ENCODE measurements around the gene FBN2. TPM values are rescaled to one million over a fixed set of nuclear protein-coding genes. Genes with fewer than 3 reads are reported as not detected.
"Not testable (repeated sequence)": the region's sequence is repeated elsewhere in the genome, so short reads cannot be mapped to it uniquely, and the experiment has no call there.

FBN2 gene
- polyA plus RNA-seq, 3 donors, result 90.7 to 112 (median 91.5) TPM

DNA sequence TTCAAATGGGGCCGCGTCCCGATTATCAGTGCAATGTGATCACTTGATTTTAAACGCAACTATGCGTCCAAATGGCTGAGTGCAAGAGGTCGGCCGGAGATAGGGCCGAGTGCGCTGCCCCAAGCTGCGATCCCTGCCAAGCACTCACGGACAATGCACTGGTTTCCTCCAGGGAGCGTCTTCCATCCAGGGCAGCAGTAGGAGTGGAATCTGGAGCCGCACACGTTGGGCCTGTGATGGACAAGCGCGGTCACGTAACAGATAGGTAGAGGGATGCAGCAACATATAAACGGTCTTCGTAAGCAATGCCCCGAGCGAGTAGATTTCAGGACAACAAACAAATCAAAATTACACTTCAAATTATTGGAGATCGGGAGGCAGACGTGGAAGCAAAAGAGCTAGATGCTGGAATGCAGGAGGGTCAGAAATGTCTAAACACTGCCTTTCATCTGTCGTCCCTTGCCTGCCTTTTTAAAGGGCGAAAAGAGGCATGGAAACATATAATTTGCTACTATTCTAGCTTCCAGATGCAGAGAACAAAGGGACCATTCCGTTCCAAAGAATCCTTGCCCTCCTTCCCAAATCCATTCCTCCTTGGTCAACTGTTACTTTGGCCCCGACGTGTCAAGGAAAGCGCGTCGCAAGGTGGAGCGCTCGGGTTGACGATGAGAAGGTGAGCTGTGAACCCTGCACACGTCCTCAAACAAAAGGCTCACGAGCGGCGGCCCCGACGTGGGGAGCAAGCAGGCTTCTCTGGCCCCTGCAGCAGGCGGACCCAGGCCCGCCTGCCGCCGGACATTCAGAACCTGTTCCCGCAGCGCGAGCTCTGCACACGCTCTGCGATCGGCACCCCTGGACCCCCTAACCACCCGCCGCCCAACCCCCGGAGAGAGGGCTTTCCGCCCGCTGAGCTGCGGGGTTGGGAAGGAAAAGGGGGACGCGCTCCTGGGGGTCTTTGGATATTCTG, 1.5 kb downstream of the FBN2 start:
- DNase-seq (ENCODE audit: low read depth in 3 of 3, low spot score in 2 of 3), result peak in 1 of 3 donors; percentile 30

DNA sequence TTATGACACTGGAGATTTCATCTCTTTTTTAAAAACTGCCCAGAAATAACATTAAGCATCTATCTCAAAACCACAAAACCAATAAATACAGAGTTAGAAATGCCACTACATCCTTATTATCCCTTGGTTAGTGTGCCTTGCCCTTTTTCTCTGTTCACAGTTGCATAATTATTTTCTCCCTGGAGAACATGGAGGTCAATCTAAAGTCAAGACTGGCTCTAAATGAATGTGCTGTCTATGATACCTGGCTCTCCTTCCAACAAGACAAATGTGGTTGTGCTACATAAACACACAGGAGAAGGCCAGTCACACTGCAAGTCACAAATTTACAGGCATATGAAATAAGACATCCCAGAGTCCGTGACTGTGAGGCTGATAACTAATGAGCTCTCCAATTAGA, 2.8 kb downstream of the FBN2 start:
- DNase-seq (ENCODE audit: low read depth in 3 of 3, low spot score in 2 of 3), result no peak

DNA sequence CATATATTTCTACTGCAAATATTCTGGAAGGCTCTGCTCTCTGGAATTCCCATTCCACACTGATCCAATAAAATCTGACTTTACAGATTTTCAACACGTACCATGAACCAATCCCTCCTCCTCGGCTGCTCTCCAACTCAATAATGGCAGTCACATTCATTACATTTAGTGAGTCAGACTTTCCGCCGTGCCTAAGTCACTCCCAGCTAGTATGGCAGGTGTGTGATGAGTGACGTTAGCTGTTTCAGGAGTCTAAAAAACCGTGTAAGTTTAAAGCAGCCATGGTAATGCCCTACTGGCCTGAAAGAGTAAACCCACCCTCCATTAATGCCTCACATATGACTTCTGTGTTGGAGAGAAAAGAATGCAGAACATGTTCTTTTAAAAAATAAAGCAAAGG, 3.3 kb downstream of the FBN2 start:
- DNase-seq (ENCODE audit: low read depth in 3 of 3, low spot score in 2 of 3), result no peak

DNA sequence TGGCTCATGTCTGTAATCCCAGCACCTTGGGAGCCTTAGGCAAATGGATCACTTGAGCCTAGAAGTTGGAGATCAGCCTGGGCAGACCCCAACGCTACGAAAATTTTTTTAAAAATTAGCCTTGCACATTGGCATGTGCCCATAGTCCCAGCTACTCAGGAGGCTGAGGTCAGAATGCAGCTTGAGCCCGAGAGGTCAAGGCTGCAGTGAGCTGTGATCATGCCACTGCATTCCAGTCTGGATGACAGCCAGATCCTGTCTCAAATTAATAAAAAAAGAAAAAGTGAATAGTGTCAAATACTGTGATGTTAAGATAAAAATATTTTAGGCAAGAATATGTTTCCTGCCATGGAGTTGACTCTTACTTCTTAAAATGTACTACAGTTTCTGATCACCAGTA, 5.3 kb downstream of the FBN2 start:
- DNase-seq (ENCODE audit: low read depth in 3 of 3, low spot score in 2 of 3), result no peak

DNA sequence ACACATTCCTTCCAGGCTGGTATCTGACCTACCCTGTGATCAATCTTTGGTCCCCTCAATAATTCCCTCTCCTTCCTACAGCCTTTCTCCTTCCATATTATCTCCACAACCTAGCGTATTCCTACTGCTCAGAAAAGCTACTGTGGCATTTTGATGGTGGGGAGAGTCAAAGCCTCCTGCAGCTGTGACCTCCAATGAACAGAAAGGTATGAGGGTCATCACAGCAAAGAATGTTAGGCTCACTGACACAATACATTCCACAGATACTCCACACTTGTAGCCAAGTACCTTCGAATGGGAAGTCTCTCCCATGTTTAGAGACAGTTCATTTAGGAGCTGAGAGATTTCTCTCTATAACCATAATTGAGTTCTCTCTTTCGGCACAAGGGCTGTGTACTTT, 5.9 kb downstream of the FBN2 start:
- no peak for DNase-seq (ENCODE audit: low read depth in 3 of 3, low spot score in 2 of 3)

DNA sequence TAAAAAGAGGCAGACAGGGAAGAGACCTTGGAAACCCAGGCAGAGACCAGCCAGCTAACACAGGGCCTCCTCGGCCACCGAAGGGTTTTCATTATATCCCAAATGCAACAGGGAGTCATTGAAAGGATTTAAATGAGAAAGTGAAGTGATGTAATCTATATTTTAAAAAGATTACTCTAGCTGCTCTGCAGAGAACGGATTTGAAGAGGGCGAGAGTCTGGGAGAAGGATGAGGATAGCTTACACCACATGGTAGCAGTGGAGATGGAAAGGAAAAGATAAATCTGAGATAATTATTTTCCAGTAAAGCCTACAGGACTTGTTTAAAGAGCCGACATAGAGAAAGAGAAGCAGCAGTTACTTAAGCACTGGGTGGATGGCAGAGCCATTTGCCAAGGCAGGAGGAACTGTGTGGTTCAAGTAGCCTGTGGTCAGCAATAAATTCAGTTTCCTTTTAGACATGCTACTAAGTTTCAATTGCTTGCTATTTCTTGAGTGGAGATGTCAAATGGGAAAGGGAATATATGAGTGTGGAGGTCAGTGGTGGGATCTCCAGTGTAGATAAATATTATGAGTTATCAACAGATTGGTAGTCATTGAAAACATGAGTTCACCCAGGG, 9.3 kb downstream of the FBN2 start:
- no peak for DNase-seq (ENCODE audit: low read depth in 3 of 3, low spot score in 2 of 3)

DNA sequence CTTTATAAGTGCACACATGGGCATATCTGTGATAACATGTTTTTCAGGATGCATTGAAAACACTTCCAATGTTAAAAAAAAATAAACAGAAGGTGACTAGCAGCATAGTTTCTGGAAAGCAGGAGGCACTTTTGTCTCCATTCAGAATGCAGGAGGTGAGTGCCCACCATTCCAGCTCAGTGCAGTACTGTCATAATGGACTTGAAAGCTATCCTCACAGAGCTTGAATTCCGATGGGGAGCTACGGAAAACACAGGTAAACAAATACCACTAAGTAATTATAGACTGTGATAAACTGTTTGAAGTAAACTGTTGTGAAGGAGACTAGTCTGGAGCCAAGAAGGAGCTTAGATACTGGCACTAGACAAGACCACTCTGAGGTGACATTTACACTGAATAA, 9.9 kb downstream of the FBN2 start:
- no peak for DNase-seq (ENCODE audit: low read depth in 3 of 3, low spot score in 2 of 3)

DNA sequence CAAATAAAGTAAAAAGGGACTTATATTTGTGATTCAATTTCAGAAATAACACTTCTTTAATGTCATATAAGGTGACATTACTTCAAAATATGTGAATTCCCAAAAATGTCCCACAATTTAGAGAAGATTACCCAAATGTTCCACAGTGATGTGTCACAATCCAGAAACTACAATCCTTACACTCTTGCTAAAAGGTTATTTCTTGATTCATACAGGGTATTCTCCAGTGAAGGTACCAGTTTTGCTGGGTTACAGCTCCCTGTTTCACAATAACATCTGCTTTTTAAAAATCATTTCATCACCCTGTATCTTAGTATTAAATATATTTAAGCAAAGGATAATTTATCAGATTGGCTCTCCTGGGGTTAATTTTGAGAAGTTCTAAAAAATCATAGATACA, 11.0 kb downstream of the FBN2 start:
- no peak for DNase-seq (ENCODE audit: low read depth in 3 of 3, low spot score in 2 of 3)

DNA sequence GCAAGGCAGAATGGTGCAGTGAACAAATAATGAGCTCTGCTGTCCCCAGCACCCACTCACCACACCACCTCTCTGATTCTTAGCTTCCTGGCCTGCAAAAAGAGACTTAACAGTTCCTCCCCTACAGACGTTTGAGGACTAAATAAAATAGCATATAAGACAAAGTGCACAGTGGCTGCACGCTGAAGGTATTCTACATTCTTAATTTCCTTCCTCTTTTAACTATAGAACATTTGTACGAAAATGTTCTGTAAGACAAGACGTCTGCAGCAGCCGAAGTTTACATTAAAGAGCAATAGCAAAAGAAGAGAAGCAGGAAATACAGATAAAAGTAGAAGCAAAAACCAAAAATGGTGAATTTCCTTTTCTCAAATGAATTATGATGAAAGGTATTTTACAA, 15.7 kb downstream of the FBN2 start:
- DNase-seq (ENCODE audit: low read depth in 3 of 3, low spot score in 2 of 3), result no peak

DNA sequence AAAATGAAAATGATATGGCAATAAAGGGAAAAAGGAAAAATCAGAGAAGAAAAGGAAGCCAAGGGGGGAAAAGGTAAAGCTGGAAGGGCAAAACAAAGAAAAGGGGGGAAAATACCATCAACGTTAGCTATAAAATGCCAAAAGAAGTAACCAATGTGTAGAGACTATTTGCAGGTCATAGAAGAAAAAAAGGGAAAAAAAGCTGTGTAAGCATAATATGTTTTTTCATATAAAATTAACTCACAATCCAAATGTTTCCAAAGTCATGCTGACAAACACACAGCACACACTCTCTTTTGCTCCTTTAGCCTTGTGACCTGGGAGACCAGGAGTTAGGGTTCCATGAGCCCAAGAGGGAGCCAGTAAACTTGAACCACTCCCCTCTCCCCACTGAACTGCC, 18.2 kb downstream of the FBN2 start:
- DNase-seq (ENCODE audit: low read depth in 3 of 3, low spot score in 2 of 3), result no peak

DNA sequence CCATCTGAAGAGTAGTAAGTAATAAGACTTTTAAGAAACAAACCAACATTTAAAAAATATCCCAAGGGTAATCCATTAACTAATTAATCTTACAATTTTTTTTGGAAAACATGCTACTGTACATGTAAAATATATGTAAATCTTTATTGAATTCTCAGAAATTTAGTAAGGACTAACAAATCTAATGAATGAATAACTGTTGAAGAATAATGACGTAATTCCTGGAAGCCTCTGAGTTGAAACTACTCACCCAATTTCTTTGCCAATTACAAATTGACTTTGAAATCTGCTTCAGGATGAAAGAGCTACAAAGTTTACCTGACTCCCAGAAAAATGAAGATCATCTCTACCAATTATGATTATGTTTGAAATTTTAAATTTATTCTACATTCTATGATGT, 21.1 kb downstream of the FBN2 start:
- no peak for DNase-seq (ENCODE audit: low read depth in 3 of 3, low spot score in 2 of 3)

DNA sequence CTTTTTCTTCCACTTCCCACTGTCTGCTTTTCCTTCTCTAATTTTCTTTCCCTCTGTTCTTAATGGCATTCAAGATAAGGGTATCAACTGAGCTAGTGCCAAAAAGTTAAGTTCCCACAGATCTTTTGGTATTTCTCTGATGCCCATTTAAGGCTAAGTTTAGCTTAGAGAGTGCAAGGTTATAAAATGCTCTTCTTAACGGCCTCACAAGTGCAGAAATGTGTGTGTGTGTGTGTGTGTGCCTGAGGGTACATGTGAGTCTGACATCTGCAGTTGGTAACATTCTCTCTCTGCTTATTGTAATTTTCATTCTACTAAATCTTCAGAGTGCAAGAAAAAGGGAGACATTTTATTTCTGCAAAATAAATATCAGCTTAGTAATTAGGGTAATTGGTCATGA, 24.2 kb downstream of the FBN2 start:
- no peak for DNase-seq (ENCODE audit: low read depth in 3 of 3, low spot score in 2 of 3)

DNA sequence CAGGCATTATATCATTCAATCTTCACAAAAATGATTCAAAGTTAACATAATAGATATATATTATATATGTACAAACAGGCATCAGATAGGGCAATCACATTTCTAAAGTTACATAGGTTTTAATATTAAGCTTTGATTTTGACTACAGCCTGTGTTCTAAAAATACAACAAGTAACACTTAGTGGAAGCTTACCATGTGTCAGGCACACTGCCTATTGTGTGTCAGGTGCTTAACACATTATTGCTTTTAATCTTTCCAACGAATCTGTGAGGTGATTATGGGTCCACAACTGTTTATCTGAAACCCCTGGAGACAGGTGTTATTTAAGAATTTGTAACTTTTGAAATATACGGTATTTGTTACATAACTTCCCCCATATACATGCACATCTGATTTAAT, 25.2 kb downstream of the FBN2 start:
- DNase-seq (ENCODE audit: low read depth in 3 of 3, low spot score in 2 of 3), result no peak

DNA sequence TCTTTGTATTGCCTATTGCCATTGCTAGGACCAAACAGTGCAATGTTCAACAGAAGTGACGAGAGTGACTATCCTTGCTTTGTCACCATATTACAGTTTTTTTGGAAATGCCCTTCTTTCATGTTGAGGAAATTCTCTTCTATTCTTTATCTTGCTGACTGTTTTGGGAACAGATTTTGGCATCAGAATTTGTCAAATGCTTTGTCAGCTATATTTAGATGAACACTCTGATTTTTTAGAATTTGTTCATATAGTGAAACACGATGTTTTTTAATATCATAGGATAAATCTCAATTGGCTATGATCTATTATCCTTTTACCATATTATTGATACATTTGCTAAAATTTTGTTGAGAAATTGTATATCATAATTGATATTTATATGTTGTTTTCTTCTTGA, 31.4 kb downstream of the FBN2 start:
- DNase-seq (ENCODE audit: low read depth in 3 of 3, low spot score in 2 of 3), result no peak

DNA sequence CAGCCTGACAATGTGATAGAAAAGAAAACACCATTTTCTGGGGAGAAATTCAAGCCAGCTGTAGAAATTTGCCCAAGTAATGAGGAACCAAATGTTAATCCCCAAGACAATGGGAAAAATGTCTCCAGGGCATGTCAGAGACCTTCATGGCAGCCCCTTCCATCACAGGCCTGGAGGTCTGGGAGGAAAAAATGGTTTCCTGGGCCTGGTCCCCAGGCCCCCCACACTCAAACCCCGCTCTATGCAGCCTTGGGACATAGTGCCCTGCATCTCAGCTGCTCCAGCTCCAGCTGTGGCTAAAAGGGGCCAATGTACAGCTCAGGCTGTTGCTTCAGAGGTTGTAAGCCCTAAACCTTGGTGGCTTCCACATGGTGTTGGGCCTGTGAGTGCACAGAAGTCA, 34.3 kb downstream of the FBN2 start:
- DNase-seq (ENCODE audit: low read depth in 3 of 3, low spot score in 2 of 3), result not testable (repeated sequence)

DNA sequence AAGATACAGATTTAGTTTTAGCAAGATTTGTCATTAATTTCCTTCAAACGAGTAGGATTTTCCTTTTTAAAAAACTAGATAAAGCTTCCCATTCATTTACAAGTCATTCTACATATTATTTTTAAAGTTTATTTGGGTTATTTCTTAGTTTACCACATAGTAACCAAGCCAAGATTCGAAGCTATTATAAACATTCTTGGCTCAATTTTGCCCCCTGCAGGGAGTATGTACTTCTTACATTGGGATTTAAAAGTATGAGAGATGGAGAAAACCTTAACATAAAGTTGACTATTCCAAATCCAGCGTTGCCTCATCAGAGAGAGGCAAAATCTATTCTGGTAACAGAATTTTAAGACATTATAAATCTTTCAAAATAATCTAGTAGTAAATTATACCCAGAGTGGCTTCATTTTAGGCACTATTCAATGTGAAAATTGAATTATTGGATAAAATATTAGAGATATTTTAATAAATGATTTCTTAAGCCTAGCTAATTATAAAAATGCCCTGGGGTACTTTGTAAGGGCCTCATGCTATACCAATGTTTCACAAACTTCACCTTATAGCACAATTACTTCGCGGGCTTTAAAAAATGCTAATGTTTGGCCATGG, 39.1 kb downstream of the FBN2 start:
- DNase-seq (ENCODE audit: low read depth in 3 of 3, low spot score in 2 of 3), result peak; percentile 31 to 37 (median 33)

DNA sequence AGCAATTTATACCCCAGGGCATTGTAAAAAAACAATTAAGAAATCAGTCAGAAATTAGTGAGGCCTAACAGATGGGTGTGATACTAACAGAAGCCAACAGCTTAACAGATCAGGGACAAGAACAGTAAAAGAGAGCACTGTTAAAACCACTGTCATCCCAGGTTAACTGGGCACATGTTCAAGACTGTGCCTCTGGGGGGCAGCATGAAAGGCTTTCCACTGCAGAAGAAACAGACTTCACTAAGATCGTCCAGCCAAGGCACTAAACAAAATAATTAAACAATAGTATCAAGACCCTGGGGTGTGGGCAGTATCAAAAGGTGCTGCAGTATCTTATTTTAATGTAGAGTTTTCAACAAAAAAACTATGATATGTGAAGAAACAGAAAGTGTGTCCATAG, 43.5 kb downstream of the FBN2 start:
- DNase-seq (ENCODE audit: low read depth in 3 of 3, low spot score in 2 of 3), result no peak

DNA sequence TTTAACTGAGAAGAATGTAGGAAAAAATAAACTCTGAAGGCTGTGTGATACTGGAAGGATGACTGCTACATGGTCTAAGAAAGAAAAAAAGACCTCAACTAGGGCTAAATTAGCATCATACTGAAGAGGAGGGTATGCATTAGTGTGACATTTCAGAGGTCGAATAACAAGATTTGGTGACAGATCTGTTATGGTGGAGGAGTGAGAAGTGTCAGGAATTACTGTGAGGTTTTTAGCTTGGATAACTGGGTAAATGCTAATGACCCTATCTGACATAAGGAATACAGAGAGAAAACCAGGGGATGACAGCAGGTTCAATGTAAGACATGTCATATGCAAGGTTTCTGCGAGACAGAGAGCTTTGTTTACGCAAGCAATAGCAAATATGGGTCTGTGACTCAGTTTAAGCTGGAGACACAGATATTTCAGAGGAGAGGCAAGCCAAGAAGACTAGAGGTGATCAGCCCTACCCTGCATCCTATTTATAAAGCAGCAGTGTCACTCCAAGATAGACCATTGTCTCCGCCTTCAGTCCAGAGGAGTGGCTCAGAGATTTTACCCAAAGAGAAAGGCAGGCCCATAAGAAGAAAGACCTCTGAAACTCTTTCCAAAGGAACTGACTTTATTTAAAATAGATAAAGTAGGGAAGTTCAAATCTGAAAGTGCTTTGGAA, 44.3 kb downstream of the FBN2 start:
- DNase-seq (ENCODE audit: low read depth in 3 of 3, low spot score in 2 of 3), result no peak

DNA sequence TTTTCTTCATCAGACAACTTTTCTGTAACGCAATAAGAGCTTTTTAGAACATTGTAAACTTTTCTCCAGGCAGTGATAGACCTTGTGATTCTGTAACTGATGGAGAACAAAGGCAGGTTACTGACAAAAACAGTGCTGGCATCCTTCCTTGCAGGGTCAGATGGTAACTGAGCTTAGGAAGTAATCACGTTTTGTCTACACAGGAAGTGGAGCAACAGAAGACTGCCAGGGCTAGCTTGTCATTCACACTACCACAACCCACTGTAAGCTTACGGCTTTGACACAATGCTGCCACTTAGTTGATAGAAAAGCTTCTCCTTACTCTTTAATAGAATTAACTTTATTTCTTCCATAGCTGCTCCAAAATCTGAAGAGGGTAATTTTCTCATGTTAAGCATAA, 46.8 kb downstream of the FBN2 start:
- no peak for DNase-seq (ENCODE audit: low read depth in 3 of 3, low spot score in 2 of 3)

DNA sequence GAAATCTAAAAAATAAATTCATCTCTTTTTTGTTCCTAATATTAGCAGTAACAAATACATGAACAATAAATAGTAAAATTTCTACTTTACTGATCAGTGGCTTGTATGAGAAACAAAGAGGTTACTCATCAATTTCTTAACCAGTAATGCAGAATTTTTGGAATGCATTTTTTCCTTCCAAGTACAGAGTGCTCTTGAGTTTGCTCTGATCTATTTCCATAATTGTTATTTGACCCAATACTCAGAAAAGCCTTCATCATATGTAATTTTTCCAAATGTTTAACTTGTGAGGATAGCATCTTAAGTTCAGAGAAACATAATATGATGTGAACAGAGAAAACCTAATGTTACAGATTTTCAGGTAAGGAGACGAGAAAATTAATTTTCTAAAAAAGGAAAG, 47.3 kb downstream of the FBN2 start:
- DNase-seq (ENCODE audit: low read depth in 3 of 3, low spot score in 2 of 3), result no peak

DNA sequence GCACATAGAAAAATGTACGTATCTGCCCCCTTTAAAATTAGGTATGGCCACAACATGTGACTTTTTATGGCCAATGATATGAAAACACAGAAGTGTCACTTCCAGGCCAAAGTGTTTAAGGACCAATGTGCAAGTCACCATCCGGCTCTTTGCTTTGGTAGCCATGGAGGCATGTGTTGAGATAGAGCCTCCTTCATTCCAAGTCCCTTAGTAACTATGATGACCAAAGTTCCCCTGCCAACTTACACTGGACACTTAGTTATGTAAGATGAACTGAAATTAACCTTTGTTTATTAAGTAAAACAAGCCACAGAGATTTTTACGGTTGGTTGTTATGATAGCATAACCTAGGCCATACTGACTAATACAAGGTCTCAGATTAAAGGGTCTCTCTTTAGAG, 51.0 kb downstream of the FBN2 start:
- DNase-seq (ENCODE audit: low read depth in 3 of 3, low spot score in 2 of 3), result no peak

All from right renal cortex interstitium (tissue), 3 donors.